CD4-positive, alpha-beta T cell (primary cell): Measurements from ENCODE around the gene IGSF10. TPM values are rescaled to one million over a fixed set of nuclear protein-coding genes. Genes with fewer than 3 reads are reported as not detected.

Source experiments
- ATAC-seq: fragments of 200-7000 bp; cut with Tn5 transposase; one replicate; pipeline ENCODE4 v1.10.0; 2022; ENCODE audit warnings: mild to moderate bottlenecking; ENCODE audit not compliant: poor library complexity
- CTCF ChIA-PET: fragments of 350-600 bp; sonication (Branson Sonifier 250); formaldehyde crosslinking; loops from one replicate; lab custom pipeline; 2021; ENCODE audit warnings: antibody characterized with exemption, inconsistent platforms; lab: Charles Lee
- POLR2A ChIA-PET: fragments of 350-600 bp; sonication (Branson Sonifier 250); formaldehyde crosslinking; loops from one replicate; lab custom pipeline; 2021; ENCODE audit warnings: antibody characterized with exemption, inconsistent platforms; lab: Charles Lee
- DNase-seq, 14 experiments: peaks; one replicate each; pipeline ENCODE4 v3.0.0-alpha.2; 2013 to 2020; ENCODE audit warnings: mixed read lengths in 2 of 14
- H3K27ac ChIP-seq, 2 donors: one replicate each; pipeline versions ENCODE4 v1.5.1 to v1.7.0; 2013; ENCODE audit warnings: low read length in 2 of 2, low read depth in 1 of 2, mild to moderate bottlenecking in 1 of 2
- H3K27me3 ChIP-seq, 2 experiments: 1 replicate in 1 of 2; 2 replicates in 1 of 2; pipeline versions ENCODE4 v1.6.1 to v1.7.0; 2013; ENCODE audit warnings: low read length in 2 of 2, control low read depth in 1 of 2, mild to moderate bottlenecking in 1 of 2, moderate library complexity in 1 of 2; ENCODE audit not compliant: insufficient read depth in 2 of 2, control insufficient read depth in 1 of 2
- H3K36me3 ChIP-seq: one replicate; pipeline ENCODE4 v1.6.1; 2013; ENCODE audit warnings: low read length, control low read depth; ENCODE audit not compliant: insufficient read depth
- H3K4me1 ChIP-seq: one replicate; pipeline ENCODE4 v1.6.1; 2013; ENCODE audit warnings: low read length, control low read depth; ENCODE audit not compliant: insufficient read depth
- H3K4me3 ChIP-seq: one replicate; pipeline ENCODE4 v1.5.1; 2013; ENCODE audit warnings: mild to moderate bottlenecking, low read length, moderate library complexity
- H3K9me3 ChIP-seq, 2 experiments: 1 replicate in 1 of 2; 2 replicates in 1 of 2; pipeline versions ENCODE4 v1.6.1 to v1.7.0; 2013; ENCODE audit warnings: low read length in 2 of 2, mild to moderate bottlenecking in 2 of 2, control low read depth in 1 of 2, moderate library complexity in 1 of 2; ENCODE audit not compliant: control insufficient read depth in 1 of 2, insufficient read depth in 1 of 2
- H3K27ac Mint-ChIP-seq: one replicate; pipeline ENCODE4 v1.8.0; 2020; ENCODE audit warnings: mixed read lengths
- H3K27me3 Mint-ChIP-seq: one replicate; pipeline ENCODE4 v1.8.0; 2021; ENCODE audit warnings: mixed read lengths
- H3K36me3 Mint-ChIP-seq: one replicate; pipeline ENCODE4 v1.8.0; 2021; ENCODE audit warnings: low read depth, mixed read lengths
- H3K4me1 Mint-ChIP-seq: one replicate; pipeline ENCODE4 v1.8.0; 2021; ENCODE audit warnings: low read depth, mixed read lengths
- H3K4me3 Mint-ChIP-seq: one replicate; pipeline ENCODE4 v1.8.0; 2020; ENCODE audit warnings: mild to moderate bottlenecking, mixed read lengths
- H3K9me3 Mint-ChIP-seq: one replicate; pipeline ENCODE4 v1.8.0; 2020; ENCODE audit warnings: mixed read lengths
- intact Hi-C, 2 experiments: fragments of 100-400 bp; cut with DNase I in 1 of 2; cut with micrococcal nuclease in 1 of 2; formaldehyde crosslinking; loops; one replicate each; pipeline versions ENCODE4 v1.15.1 to v1.9.0; 2023 to 2025; cut with DNase I, micrococcal nuclease
- total RNA-seq, 174 experiments: library from RNA in 2 of 174; stranded (reverse) in 2 of 174; gene quantifications; one replicate each; pipeline ENCODE4 v1.2.3 and lab custom pipeline; 2021 to 2026
- TF ChIP-seq, protein P1 (sequence below): fragments of 200-600 bp; IDR thresholded peaks from one replicate; pipeline ENCODE4 v1.8.0; 2022; ENCODE audit warnings: antibody characterized with exemption, mild to moderate bottlenecking

The IGSF10 gene
- total RNA-seq, 2 experiments from 2014 or later, result not detected

DNA sequence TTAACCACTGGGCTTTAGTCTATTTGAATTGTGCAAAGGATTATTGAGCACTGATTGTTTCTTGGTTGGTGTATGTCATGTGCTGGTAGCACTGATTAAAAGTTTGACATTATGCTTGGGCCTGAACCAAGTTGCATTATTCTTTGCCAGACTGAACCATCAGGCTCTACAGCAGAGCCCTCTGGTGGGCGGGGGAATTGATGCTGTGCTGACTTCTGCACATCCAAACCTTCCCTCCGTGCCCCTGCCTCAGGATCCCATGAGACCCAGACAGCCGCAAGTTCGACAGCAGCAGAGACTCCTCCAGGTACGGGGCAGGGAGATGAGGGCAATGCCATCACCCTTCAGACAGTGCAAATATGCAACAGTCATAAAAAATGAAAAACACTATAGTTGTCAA is 47.9 kb downstream of the IGSF10 start:
- intact Hi-C loops, result no loop called here
- H3K4me1 Mint-ChIP-seq, result no peaks in the 10 kb centered on the region
- no peaks in the 10 kb centered on the region for H3K4me1 ChIP-seq
- no peak overlapping the region for H3K27ac Mint-ChIP-seq
- TF ChIP-seq, protein P1, sequence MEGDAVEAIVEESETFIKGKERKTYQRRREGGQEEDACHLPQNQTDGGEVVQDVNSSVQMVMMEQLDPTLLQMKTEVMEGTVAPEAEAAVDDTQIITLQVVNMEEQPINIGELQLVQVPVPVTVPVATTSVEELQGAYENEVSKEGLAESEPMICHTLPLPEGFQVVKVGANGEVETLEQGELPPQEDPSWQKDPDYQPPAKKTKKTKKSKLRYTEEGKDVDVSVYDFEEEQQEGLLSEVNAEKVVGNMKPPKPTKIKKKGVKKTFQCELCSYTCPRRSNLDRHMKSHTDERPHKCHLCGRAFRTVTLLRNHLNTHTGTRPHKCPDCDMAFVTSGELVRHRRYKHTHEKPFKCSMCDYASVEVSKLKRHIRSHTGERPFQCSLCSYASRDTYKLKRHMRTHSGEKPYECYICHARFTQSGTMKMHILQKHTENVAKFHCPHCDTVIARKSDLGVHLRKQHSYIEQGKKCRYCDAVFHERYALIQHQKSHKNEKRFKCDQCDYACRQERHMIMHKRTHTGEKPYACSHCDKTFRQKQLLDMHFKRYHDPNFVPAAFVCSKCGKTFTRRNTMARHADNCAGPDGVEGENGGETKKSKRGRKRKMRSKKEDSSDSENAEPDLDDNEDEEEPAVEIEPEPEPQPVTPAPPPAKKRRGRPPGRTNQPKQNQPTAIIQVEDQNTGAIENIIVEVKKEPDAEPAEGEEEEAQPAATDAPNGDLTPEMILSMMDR, result no peak
- ChIA-PET POLR2A (no interaction called here), CTCF (no interaction called here)
- H3K36me3 ChIP-seq, result no peaks in the 10 kb centered on the region
- DNase-seq (no peak), ATAC-seq (no peak)
- H3K9me3 Mint-ChIP-seq, result no peaks in the 10 kb centered on the region
- no peak overlapping the region for H3K4me3 ChIP-seq
- no peaks in the 10 kb centered on the region for H3K36me3 Mint-ChIP-seq
- no peak overlapping the region for H3K4me3 Mint-ChIP-seq
- no peak overlapping the region for H3K27ac ChIP-seq
- no peaks in the 10 kb centered on the region for H3K27me3 ChIP-seq
- H3K27me3 Mint-ChIP-seq, result no peaks in the 10 kb centered on the region
- peaks cover 0 to 3% of the 10 kb centered on the region in 2 experiments for H3K9me3 ChIP-seq

Other genes starting within 250 kb of the IGSF10 start
- under 1 TPM in 1 of 2 experiments, not detected in 1; 0.22 TPM for gene P2RY14, start 182.5 kb downstream of the IGSF10 start, total RNA-seq
- gene GPR87, start 144.2 kb downstream of the IGSF10 start, total RNA-seq, result not detected
- gene P2RY13, start 131.5 kb downstream of the IGSF10 start, total RNA-seq, result under 1 TPM in 1 of 2 experiments, not detected in 1; 0.08 TPM
- gene P2RY12, start 76.3 kb downstream of the IGSF10 start, total RNA-seq, result not detected